Measurements from ENCODE around the gene RBKS.
A peak's percentile ranks its signal among the peaks of the same experiment; 100 is the strongest.

RBKS gene

DNA sequence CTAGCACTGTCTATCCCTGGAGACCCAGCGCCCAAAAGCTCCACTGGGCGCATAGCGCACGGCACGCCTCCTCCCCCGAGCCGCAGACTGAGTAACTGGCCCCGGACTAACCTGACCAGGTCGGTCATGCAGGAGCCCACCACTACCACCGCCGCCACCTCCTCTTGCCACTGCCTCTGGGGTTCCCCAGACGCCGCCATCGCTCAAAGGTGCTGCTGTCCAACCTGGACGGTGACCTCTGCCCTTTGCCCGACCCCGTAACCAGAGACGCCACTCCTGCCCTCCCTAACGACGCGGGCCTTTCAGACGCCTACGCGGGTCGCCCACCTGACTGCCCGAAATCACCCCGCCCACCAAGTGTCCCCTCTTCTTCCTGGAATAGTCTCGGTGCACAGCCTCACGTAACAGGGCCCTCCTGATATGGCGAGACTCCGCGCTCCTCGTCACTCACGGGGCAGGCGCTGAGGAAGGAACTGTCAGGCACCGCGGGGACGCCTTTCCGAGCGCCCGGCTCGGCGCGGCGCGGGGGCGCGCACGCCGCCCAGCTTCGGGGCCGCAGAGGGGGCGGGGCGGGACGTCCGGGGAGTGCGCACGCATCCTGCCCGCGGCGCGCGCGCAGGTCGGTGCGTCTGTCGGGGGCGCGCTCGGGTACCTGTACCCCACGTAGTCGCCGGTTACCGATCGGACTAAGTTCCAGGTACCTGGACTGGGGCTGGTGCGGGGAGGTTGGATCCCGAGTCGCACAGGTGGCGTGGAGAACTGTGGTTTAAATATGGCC, at the start of gene RBKS, which contains the start of gene BABAM2:
Gene RBKS, minus strand, starts transcription at position 242 of the 778 bp plus-strand sequence. Its CDS starts 42 bp downstream, at position 200.
Gene BABAM2, plus strand, starts transcription at position 584 of the 778 bp plus-strand sequence. CDS start 3,828 bp downstream, outside the sequence.
- DNase-seq, result peak; percentile 53 to 83

- DNase-seq, result no peak
These were observed 44.8 kb upstream of the RBKS start for GRCh38 chr2:27935026-27935425.

GRCh38 chr2:27932396-27932795, 42.2 kb upstream of the RBKS start:
- DNase-seq, result no peak

DNA sequence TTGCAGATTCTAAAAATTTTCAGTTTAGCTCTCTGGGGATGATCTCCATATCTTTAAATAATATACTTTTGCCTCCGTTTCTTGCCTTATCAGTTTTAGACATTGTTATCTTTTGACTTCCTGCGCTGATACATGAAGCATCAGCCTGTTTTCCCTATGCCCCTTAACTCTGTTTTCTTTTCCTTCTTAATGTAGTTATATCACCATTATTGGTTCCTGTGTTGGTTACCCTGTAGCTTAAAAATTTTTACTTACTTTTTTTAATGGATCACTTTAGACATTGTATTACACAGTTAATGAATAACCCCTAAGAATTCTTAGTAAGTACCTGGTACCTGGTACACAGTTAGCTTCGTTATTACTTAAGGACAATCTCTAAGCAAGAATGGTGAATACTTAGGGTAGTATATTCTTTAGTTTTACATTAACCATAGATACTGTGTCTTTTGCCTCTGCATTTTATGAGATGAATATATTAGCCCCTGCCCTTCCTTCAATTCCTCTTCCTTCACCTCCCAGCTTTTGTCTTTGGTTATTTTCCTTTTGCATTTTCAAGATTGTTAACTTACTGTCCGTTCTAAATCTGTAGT, 41.3 kb upstream of the RBKS start:
- no peak for DNase-seq

GRCh38 chr2:27929916-27930486, 39.8 kb upstream of the RBKS start:
- no peak for DNase-seq

DNA sequence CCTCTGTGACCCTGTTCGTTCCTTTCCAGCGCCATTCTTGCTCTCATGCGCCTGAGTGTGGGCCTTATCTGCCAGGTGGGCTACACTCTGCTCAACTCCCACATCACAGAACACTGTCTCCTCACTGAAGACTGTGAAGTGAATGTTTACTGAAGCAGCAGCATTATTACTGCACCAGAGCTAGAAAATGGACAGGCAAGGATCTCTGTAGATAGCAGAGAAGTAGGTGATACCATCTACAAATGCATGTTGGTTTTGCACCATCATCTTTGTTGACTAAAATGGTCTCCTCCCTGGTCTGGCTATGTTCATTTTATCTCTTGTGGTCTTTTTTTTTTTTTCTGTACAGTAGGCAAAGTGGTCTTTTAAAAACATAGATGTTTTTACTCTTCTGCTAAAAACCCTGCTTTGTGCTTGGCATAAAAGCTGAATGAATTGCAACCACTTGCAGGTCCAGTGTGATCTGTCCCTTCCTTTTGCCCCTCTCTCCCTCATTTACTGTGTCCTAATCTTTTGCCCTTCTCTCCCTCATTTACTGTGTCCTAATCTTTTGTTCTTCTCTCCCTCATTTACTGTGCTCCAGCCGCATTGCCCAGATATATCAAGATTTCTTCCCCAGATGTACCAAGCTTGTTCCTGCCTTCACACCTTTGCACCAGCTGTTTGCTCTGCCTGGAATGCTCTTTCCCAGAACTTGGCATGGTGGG, 35.7 kb upstream of the RBKS start:
- no peak for DNase-seq

DNA sequence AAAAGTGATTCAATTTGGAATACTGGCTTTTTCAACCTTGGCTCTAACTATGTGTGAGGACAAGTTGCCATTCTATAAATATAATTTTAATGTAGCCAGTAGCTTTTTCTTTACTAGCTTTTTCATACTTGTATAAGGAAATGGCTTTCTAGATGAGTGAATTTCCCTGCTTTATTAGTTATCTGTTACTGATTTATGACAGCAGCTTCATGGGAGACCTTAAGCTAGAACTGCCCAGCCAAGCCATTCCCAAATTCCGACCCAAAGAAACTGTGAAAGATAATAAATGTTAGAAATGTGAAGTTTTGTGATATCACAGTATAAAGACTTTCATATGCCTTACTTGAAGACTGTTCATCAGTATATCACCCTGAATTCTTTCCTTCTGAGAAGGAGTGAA, 32.7 kb upstream of the RBKS start:
- DNase-seq, result no peak

GRCh38 chr2:27921880-27922547, 31.8 kb upstream of the RBKS start:
- no peak for DNase-seq

- no peak for DNase-seq
These were observed 31.2 kb upstream of the RBKS start for GRCh38 chr2:27921424-27921823.

GRCh38 chr2:27920148-27920885, 30.1 kb upstream of the RBKS start:
- DNase-seq, result no peak

DNA sequence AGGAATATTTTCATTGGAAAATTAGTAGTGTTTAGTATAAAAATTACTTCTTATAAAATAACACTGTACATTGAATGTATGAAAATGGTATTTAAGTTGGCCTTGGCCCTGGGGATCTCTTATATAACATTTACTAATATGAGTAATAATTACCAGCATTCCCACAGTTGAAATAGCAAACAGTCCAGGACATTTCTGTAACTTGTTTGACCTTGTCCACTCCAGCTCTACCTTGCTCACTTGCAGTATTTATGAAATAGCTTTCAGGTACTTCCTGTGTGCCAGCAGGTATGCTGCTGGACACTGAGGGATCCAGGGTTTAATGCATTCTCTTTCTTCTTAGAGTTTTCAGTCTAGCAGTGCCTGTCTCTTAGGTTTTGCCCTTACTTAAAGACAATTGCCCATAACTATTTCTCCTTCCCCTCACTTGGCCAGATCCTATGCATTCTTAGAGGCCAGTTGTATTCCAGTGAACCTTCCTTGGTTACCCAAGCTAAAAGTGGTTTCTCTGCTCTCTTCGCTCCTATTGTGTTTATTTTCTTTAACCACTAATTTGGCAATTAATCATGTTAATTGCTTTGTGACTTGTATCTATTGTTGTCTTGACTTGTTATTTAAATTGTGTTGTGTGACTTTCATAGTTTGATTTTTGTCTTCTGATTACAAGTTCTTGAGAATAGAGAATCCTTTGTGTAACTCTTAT, 26.3 kb upstream of the RBKS start:
- DNase-seq, result no peak

- no peak for DNase-seq
These were observed 25.7 kb upstream of the RBKS start for GRCh38 chr2:27915874-27916273.

GRCh38 chr2:27915191-27915590, 25.0 kb upstream of the RBKS start:
- DNase-seq, result no peak

DNA sequence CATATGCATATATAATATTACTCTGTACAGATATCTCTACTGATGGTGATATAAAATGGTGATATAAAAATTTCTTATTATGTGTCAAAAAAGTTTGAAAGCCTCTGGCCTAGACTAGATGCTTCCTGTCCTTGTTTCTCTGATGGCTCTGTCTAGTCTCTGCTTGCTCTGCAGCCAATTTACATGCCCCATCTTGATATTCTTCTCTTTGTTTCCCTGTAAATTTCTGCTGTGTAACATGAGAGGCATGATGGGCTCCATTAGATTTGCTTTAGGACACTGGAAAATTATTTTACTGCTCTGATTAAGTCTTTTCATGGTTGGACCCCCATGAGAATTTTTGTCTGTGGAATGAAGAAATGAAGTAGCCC, 24.6 kb upstream of the RBKS start:
- DNase-seq, result no peak

GRCh38 chr2:27914041-27914804, 24.0 kb upstream of the RBKS start:
- DNase-seq, result no peak

DNA sequence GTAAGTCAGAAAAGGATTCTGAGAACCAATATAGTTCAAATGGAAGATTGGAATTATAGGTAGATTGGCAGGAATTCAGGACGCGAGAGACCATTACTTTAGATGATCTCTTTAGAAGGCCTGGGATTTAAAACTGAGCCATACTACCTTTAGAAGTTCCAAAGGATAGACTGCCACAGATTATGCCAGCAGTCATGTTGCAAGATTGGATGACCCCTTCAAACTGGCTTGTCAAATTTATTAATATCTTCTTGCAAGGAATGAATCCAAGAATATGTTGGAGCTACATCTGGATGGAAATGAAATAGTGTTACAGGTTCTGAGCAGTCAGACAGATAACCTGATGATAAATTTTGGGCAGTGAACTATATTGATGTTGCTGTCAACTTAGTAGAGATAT, 22.3 kb upstream of the RBKS start:
- DNase-seq, result no peak

GRCh38 chr2:27911458-27912210, 21.4 kb upstream of the RBKS start:
- DNase-seq, result no peak

DNA sequence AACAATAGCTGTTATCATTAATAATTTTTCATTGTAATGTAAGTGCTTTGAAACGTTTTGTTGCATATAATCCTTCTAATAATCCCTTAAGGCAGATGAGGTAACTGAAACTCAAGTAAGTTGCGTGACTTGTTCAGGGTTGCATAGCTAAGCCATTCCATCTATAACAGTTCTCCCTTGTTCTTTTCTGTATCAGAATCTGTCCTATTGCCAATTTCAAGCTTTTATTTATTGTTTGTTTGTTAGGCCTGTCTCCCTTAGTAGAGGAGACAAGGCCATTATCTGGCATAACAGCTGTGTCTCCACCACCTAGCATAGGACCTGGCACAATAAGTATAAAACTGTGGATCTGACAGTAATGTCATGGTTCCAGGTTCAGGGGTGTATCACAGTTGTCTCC, 19.7 kb upstream of the RBKS start:
- no peak for DNase-seq

- DNase-seq, result no peak
These were observed 17.4 kb upstream of the RBKS start for GRCh38 chr2:27907547-27907946.

DNA sequence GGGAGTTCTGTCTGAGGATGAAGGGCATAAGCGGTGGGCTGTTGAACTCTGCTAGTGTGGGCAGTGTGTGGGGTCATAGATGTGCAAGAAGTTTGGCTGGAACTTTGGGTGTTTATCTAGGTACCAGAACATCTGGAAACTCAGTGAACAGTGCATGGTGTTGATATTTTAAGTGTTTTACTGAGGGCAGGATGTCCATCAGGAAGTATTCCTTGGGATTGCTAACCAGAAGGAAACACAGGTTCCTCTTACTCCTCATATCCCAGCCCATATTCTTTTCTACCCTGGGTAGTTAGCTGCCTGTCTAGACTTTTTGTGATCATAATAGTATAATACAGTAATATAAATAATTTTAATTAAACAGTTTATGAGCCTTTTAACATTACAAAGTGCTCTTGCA, 15.9 kb upstream of the RBKS start:
- DNase-seq, result no peak
